DMS114 treated with DMSO at 0.1 percent for 48 hours (cell line): ENCODE results near the gene OLFML3.
"Not testable (repeated sequence)": the region's sequence is repeated elsewhere in the genome, so short reads cannot be mapped to it uniquely, and the experiment has no call there.

ENCODE experiments used
- DNase-seq: peaks from one replicate; lab custom pipeline; 2025; ENCODE audit not compliant: unreplicated experiment; lab: John Stamatoyannopoulos, UW

OLFML3 gene

DNA sequence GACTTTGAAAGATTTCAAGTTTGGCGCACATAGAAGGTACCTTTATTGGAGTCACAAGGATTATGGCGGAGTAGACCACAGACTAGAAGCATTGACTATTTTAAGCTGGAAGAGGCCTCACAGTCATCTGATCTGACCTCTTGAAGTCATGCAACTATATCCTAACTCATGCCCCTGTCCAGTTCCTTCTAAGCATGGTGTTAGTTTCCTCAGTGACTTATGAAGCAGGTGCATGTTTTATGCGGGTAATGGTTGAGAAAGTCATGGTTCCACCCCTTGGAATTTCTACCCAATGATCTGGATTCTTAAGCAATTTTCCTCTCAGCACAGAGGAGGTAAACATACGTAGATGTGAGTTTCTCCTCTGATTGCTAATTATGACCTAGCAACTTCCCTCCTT lies 11.7 kb downstream of the OLFML3 start:
- no peak for DNase-seq

GRCh38 chr1:113991467-113991997 lies 12.3 kb downstream of the OLFML3 start:
- DNase-seq = no peak

DNA sequence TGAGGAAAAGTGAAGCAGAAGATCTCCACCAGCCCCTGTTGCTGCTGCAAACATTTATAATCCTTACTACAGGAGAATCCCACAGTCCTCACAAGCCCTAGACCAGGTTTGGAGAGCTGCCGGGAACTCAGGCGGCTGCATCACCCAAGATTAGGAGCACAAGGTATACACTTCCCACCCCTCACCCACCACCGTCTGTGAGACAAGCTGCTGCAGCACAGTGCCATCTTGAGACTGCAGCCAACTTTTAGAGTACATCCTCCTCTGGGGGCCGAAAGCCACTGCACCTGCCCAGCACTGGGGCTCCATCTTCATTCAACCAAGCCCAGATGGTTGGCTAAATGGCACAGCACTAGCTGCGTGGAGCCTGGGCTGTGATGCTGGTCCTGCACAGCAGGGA lies 13.8 kb downstream of the OLFML3 start:
- no peak for DNase-seq

DNA sequence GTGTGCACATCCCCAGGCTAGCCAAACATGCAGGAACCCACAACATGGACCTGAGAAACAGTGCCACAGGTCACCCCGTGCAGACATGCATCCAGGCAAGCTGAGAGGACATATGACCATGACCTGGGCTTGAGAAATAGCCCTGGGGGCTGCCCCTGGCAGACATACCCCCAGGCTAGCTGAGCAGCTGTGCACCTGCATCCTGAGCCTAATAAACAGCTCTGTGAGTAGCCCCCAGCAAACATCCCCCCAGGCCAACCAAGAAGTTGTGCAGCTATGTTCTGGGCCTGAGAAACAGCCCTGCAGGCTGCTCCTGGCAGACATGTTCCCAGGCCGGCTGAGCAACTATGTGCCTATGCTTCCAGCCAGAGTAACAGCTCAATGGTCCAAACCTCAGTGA lies 14.5 kb downstream of the OLFML3 start:
- no peak for DNase-seq

- no peak for DNase-seq
These were observed 16.1 kb downstream of the OLFML3 start for GRCh38 chr1:113995382-113995781.

DNA sequence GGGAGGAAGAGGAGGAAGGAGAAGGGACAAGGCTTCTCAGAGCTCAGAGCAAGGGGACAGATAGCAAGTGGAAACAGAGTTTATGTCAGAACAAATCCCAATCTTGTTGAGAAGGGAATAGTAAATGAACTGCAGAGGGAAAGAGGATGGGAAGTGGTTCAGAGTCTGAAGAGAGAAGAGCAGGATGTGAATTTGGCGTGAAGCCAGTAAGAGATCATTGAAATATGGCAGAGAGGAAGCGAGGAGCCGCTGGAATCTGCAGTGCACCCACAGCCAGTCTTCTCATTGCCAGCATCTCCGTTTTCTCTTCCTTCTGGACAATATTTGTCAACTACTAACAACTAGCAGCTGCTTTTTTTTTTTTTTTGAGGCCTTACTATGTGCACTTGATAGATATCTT lies 19.1 kb downstream of the OLFML3 start:
- DNase-seq = no peak

DNA sequence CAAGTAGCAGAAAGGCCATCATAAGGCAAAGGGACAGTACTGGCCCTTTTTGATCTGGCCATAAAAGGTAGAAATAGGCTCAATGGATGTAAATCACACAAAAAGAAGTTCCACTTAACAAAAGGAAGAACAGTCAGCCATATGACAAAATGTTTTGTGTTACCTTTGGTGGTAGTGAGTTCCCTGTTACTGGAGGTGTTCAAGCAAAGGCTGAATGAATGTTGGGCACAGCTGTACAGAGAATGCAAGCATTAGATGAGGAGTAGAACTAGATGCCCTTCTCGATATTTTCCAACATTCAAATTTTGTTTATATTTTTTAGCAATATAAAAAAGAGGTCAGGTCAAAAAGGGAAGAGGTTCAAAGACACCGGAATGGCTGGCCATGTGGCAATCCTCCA lies 20.0 kb downstream of the OLFML3 start:
- no peak for DNase-seq

- no peak for DNase-seq
These were observed 20.5 kb downstream of the OLFML3 start for GRCh38 chr1:113999799-114000198.

DNA sequence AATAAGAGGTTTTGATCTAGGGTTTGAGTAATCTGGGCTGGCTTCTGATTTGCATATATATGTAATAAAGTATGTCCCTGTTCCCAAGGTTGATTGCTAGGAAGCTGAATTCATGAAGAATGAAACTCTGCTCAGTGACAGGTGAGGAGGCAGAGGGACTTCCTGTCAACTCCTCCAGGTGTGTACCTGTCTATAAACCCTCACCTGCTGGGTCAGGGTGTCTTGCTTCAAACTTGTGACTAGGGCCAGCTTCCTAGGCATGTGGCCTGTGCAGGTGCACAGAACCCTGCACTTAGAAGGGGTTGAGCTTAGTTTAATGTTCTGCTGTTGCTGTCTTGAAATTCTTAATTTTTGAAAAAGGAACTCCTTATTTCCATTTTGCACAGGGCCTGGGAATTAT lies 21.1 kb downstream of the OLFML3 start:
- DNase-seq = no peak

GRCh38 chr1:114002492-114003239 lies 23.4 kb downstream of the OLFML3 start:
- DNase-seq = no peak

DNA sequence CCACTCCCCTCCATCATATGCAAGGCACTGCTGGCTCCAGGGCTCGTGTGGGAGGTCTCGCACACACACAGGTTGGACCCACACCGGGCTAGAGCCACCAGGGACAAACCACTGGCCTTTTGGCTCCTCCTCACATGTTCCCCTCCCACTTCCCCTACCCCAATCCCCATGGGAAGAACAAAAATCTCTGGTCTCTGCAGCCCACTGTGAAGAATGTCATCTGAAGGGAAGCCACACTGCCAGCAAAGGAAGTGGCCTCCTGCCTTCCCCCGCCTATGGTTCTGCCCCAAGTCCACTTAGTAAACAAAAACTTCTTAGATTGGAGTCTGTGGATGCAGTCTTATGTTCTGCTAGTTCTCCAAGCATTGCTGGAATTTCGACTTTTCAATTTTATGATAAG lies 24.2 kb downstream of the OLFML3 start:
- DNase-seq = no peak

- not testable (repeated sequence) for DNase-seq
These were observed 27.6 kb downstream of the OLFML3 start for GRCh38 chr1:114006825-114007224.

DNA sequence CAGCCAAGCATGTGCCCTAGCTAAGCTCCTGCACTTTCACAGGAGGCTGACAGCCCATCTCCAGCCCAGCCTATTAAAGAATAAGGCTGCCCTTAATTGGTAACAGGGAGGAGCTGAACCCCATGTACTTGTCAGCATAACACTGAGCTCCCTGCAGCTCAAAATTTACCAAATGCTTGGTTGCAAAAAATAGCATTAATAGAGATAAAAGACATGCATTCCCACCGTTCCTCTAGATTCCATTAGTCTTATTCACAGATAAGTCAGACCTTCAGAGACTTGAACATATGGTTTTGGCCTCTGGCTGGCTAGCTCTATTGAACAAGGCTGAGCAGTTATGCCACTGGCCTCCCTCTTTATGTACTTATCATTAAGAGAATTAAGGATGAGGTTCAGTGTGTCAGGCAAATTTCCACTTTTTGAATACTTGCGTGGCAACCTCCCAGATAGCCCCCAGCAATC lies 29.2 kb downstream of the OLFML3 start:
- no peak for DNase-seq

GRCh38 chr1:114008993-114009392 lies 29.7 kb downstream of the OLFML3 start:
- DNase-seq = no peak

- DNase-seq = no peak
These were observed 30.1 kb downstream of the OLFML3 start for GRCh38 chr1:114009393-114009792.

DNA sequence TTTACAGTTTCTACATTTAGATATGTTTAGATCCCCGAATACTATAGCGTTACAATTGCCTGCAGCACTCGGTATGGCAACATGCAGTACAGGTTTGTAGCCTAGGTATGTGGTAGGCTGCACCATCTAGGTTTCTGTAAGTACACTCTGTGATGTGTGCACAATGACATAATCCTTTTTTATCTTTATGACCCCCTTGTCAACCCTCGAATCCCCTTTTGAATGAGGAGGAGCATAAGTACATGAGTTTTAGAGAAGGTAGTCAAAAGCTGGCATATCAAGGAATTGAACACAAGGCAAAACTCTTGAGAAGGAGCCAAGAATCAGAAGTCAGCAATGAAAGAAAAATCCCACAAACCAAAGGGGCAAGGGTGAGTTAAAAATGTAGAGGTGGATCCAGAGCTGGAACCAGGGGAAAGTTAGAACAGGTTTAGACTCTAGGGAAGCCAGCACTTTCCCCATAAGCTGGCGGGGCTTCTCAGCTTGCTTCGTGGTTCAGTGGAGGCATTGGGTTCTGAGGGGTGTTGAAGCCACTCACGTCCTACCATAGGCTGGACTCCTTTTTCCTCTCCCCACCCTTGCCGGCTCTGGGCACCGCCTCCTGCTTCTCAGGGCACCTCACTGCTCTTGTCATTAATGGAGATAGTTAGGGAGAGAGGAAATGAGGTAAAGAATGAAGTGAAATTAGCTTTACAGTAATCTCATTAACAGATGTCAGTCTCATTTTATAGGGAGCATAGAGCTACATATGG lies 31.3 kb downstream of the OLFML3 start:
- DNase-seq = no peak

- DNase-seq = no peak
These were observed 32.5 kb downstream of the OLFML3 start for GRCh38 chr1:114011796-114012195.

- no peak for DNase-seq
These were observed 35.8 kb downstream of the OLFML3 start for GRCh38 chr1:114015075-114015474.

- not testable (repeated sequence) for DNase-seq
These were observed 40.5 kb downstream of the OLFML3 start for GRCh38 chr1:114019724-114020123.

- DNase-seq = no peak
These were observed 42.4 kb downstream of the OLFML3 start for GRCh38 chr1:114021665-114022099.

DNA sequence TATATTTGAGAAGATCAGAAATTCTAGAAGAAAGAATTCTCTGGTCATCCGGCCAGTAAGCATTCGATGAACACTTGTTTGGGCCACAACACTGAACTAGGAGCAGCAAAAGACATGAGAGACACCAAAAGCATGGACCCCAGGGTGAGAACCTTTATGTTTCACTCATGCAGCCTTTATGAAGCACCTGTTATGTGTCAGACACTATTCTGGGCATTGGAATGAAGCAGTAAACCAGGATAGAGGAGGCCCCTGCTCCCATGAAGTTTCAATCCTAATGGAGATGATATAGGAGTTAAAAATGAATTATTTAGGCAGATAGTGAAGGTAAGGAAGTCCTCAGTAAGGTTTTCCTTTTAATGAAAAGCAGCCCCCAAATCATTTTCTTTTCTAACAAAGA lies 43.6 kb downstream of the OLFML3 start:
- DNase-seq = no peak

- DNase-seq = no peak
These were observed 44.1 kb downstream of the OLFML3 start for GRCh38 chr1:114023377-114023776.
